ENCODE data around the gene LRRC71.

DNA sequence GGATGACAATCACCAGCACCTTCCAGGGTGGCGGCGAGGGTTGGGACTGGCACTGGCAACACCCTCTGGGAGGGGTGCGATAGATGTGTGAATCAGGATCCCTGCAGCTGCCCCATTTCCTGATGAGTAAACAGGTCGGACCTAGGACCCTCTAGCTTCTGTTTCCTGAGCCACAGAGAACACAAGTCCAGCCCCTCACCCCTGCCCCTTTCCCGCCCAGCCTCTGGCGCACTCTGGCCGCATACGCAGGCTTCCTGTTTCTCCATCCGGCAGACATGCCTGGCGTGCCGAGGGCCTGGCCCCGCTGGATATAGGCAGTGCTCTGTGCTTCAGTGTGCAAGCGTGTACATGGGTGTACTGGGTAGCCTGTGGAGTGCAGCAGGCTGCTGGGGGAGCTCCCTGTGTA lies 22.3 kb upstream of the LRRC71 start:
- TF ChIP-seq POLR2AphosphoS5 (IDR thresholded peaks at IDR 0.05) (peak; percentile 33), POLR2A (IDR thresholded peaks at IDR 0.05) (no peak)
- TF ChIP-seq, protein P1, sequence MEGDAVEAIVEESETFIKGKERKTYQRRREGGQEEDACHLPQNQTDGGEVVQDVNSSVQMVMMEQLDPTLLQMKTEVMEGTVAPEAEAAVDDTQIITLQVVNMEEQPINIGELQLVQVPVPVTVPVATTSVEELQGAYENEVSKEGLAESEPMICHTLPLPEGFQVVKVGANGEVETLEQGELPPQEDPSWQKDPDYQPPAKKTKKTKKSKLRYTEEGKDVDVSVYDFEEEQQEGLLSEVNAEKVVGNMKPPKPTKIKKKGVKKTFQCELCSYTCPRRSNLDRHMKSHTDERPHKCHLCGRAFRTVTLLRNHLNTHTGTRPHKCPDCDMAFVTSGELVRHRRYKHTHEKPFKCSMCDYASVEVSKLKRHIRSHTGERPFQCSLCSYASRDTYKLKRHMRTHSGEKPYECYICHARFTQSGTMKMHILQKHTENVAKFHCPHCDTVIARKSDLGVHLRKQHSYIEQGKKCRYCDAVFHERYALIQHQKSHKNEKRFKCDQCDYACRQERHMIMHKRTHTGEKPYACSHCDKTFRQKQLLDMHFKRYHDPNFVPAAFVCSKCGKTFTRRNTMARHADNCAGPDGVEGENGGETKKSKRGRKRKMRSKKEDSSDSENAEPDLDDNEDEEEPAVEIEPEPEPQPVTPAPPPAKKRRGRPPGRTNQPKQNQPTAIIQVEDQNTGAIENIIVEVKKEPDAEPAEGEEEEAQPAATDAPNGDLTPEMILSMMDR (IDR thresholded peaks at IDR 0.05), result no peak
